Measurements from ENCODE around the gene SMAD7.

The SMAD7 gene

GRCh38 chr18:48929941-48930713 lies 20.6 kb downstream of the SMAD7 start:
- no peak for DNase-seq

- DNase-seq: no peak
These were observed 21.6 kb downstream of the SMAD7 start for GRCh38 chr18:48929212-48929612.

DNA sequence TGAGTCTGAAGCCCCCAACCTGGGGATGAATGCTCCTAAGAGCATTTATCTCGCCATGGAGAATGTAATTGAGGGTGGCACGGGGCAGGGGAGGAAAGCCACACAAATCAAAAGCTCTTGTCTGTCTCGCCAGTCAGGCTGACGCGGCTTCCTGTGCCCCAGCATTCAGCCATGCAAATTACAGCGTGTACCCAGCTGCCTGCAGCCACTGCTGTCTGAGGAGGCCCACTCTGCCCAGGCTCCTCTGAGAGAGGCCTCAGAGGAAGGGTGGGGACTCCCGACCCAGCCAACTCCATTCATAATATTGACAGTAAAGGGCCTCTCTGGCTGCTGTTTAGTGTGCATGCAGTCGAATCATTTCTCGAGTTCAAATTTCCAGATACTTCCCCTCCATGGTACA lies 22.0 kb downstream of the SMAD7 start:
- peak; percentile 63 to 69 for DNase-seq

DNA sequence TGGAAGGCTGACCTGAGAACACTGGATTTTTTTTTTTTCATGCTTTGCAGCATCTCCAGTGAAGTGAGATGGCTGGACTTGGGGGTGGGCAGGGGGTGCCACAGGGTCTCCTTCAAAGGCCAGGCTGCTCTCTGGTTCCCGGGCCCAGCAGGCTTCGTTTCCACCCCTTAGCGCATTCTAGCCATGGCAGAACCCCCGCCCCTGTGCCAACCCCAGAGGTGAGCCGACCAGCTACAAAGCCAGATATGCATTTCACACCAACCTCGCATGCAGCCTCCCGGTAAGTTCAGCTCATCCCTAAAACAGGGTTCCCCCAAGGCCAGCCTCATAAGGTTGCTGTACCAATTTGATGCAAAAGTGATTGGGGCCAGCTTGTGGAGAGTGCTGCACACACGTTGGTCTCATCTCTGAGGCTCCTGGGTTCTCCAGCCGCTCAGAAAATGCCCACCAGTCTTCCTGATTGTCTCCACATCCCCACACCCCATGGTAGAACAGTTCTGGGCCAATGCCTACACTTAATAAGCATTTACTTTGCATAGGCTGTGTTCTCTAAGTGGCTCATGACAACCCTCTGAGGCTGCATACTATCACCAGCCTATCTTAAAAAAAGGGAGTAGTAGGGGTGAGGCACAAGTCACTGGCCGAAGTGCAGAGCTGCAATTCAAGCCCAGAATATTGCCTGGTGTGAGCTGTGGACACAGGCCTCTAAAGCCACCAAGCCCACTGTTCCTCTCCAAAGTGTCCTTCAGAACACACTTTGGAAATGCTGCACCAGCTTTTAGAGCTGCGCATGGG lies 23.3 kb downstream of the SMAD7 start:
- no peak for DNase-seq

DNA sequence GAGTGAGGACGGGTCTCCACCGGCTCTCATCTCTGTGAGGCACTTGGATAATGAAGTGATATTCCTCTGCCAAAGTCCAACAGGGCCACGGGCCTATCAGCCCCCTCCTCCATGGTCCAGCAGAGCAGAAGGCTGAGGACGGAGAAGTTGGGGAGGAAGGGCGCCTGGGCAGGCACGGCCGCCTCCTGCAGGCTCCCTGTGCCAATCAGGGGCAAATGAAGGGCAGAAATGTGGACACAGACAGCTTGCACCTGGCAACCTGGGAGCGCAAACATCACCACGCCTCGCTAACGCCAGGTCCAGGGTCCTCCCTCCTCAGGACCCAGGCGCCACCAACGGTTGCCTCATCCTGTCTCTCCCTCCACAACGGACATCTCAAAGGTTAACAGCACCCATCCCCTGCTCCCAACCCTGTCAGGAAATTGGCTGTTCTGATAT lies 24.3 kb downstream of the SMAD7 start:
- no peak for DNase-seq

- no peak for DNase-seq
These were observed 25.3 kb downstream of the SMAD7 start for GRCh38 chr18:48925491-48925780.

GRCh38 chr18:48924630-48925490 lies 25.9 kb downstream of the SMAD7 start:
- no peak for DNase-seq

GRCh38 chr18:48923746-48924629 lies 26.8 kb downstream of the SMAD7 start:
- no peak for DNase-seq

DNA sequence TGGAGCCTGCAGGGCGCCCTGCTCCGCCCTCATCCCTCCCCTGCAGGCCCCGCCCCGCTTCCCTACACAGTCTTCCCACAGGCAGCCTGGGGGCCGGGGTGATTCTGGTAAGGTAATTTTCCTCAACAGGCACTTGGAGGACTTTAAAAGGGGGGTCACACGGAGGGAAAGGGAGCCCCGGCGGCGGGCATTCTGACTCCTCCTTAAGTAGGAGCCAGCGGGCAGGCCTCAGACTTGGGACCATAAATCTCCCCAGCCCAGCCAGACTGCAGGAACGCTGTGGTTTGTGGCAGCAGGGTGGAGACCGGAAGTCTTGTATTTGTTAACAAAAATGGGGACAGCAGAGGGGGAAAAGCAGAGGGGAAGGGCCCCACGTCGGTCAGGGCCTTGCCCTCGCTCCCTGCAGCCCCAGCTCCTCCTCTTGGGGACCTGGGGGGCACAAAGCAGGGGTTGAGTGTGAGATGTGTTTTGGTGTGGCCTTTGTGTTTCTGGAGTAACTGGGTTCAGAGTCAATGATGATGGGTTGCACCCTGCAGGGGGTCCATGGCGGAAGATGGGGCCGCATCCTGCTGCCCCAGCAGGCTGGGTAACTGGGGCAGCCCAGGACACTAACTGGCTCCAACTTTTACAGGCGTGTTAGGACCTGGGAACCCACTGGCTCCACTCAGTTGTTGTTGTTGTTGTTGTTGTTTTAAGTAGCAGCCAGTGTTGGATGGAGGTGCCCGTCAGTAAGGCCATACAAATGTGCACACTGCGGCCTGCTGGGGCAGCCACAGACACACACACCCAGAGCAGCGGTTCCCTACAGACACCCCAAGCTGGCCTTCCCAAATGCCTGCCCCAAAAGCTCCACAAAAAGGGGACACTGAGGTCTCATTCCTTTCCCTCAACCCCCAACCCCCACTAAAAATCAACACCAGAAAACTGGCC lies 27.7 kb downstream of the SMAD7 start:
- no peak for DNase-seq

- no peak for DNase-seq
These were observed 28.5 kb downstream of the SMAD7 start for GRCh38 chr18:48922226-48922800.

DNA sequence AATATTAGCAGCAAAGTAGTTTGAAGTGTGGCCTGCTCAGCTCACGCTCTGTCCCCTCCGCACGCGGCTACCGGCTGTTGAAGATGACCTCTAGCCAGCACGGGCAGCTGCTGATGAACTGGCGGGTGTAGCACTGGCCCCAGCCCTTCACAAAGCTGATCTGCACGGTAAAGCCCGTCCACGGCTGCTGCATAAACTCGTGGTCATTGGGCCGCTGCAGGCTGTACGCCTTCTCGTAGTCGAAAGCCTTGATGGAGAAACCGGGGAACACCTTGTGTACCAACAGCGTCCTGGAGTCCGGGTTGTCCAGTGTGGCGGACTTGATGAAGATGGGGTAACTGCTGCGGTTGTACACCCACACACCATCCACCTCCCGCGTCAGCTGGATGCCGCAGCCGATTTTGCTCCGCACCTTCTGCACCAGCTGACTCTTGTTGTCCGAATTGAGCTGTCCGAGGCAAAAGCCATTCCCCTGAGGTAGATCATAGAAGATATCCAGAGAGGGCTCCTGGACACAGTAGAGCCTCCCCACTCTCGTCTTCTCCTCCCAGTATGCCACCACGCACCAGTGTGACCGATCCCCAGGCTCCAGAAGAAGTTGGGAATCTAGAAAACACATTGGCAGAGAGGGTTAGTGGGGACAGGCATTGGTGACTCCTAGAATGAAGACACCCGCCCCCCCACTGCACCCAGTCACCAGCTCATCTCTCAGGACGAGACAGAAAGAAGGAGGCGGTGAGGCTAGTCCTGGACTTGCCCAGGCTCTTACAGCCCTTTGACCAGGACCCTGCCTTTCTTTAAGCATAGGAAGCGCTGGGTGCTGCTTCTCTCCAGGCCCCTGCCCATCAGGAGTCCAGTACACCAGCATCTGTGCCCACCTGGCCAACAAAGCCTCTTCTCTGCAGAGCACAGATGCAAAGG lies 29.2 kb downstream of the SMAD7 start:
- peak in 1 of 2 donors; percentile 35 for DNase-seq

DNA sequence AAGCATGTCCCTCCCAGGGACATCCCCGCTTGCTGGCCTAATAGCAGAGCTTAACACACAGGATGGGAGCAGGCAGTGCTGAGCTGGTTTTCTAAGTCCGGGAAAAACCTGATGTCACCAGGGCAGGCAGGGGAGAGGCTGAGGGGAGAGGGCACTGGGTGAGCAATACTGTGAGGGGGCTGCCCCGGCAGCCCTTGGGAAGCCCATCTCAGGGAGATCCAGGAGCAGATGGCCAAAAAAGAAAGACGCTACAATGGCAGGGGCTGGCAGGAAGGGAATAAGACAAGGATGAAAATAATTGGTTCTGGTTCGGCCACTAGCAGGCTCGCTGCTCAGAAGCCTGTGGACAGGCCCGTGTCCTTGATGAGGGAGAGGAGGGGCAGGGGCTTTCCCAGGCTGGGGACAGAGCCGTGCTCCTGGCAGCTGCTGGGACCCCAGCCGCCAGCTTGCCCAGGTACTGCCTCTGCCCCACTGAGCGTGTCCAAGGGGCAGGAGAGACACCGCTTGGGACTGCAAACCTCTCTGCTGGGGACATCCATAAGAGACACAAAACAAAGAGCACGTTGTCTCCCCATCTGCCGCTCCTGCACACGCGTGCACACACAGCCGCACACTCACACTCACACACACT lies 30.2 kb downstream of the SMAD7 start:
- peak in 1 of 2 donors; percentile 41 for DNase-seq

DNA sequence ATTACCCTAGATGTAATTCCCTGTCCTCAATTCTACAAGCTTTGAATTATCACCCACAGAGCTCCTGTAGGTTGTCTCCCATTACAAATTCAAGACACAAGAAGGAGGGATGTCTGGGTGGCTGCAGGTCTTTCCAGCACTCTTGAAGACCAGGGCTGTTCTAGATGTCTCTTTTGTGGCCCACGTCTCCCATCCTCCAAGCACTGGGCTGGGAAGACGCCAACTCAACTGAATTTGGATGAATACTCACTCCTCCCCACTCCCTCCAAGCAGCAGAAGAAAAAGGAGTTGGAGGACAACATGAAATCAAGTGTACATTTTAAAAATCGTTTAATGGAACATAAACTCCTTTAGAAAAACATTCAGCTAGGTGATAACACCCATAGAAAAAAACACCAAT lies 31.2 kb downstream of the SMAD7 start:
- DNase-seq: no peak

DNA sequence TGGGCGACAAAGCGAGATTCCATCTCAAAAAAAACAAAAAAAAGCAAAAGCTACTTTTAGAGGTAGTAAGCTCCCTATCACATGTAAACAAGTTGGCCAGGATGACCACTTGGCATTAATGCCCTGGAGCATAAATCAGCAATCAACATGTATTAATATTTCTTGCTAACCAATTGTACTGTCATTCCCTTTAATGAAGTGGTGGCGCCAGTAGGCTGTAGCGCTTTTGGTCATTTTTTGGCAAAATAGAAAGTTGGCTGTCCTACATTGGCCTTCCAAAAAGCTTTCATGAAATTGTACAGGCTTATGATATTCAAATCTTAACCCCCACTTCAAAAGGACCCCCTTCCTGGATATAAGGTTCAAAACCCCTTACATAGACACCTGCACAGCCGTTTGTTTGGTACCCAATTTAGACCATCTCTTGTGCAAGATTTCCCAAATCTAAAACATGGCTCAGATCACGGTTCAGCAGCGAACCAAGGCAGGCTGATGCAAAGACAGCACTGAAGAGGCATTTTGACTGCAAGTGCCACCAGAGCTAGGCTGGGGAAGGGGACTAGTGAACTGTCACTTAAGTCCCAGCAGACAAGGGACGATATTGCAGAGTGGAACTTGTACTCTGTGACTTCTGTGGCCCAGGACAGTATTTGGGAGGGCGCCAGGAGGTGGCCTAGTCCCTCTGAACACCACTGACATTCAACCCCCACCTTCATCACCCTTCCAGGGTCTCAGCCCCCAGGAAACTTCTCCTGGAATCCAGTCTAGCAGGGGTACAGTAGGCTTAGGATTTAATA lies 31.9 kb downstream of the SMAD7 start:
- DNase-seq: no peak

GRCh38 chr18:48917579-48918517 lies 32.9 kb downstream of the SMAD7 start:
- DNase-seq: no peak

DNA sequence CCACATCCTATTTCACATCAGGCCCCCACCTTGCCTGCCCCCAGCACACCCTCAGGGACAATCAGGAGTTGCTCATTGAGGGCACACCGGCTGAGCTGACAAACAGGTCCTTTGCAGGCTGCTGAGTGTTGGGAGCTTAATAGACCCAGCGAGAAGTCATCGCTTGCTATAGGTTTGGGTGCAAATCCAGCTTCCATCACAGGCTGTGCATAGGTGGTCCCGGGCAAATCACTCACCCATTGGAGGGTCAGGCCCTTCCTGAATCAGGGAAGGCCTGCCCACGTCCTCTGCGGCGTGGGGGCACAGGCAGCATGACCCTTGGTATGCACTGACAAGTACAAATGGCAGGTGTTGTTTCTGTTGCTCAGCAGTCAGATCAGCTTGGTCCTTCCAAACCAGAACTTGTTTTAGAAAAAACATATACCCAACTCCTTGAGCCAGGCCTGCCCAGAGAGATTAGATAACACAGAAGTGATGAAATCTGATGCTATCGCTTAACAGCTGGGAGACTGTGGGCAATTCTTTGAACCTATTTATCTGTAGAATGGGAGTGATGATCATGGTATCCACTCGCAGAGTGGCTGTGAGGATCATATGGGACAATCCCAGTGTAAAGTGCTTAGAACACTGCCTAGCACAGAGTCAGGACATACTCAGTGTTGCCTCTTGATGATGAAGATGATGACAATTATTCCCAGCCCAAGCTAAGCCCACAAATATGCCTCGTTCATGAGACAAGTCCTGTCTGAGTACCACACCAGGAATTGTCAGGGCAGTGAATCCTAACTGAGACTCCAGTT lies 34.9 kb downstream of the SMAD7 start:
- DNase-seq: no peak

Measured in hippocampal formation (tissue), 2 donors.